Stimulated activated memory B cell treated with anti-CD40 and anti-IgM and Interleukin-4, amounts not matched to agents 10 μg/mL and 1 μg/mL and 100 μg/mL, for 72 hours (primary cell): Measurements from ENCODE around the gene XXYLT1.

Experiments
- ATAC-seq: fragments of 150-1000 bp; cut with Tn5 transposase; 2 replicates; pipeline ENCODE4 v1.10.0; 2021
- H3K27ac Mint-ChIP-seq: one replicate; pipeline ENCODE4 v1.8.0; 2022; ENCODE audit warnings: mild to moderate bottlenecking, mixed read lengths
- H3K27me3 Mint-ChIP-seq: one replicate; pipeline ENCODE4 v1.8.0; 2022; ENCODE audit warnings: mixed read lengths
- H3K36me3 Mint-ChIP-seq: one replicate; pipeline ENCODE4 v1.8.0; 2022; ENCODE audit warnings: mixed read lengths
- H3K4me1 Mint-ChIP-seq: one replicate; pipeline ENCODE4 v1.8.0; 2022; ENCODE audit warnings: mixed read lengths
- H3K4me3 Mint-ChIP-seq: one replicate; pipeline ENCODE4 v1.8.0; 2022; ENCODE audit warnings: mild to moderate bottlenecking, moderate library complexity, mixed read lengths
- H3K9me3 Mint-ChIP-seq: one replicate; pipeline ENCODE4 v1.8.0; 2022; ENCODE audit warnings: mixed read lengths

Gene XXYLT1

DNA sequence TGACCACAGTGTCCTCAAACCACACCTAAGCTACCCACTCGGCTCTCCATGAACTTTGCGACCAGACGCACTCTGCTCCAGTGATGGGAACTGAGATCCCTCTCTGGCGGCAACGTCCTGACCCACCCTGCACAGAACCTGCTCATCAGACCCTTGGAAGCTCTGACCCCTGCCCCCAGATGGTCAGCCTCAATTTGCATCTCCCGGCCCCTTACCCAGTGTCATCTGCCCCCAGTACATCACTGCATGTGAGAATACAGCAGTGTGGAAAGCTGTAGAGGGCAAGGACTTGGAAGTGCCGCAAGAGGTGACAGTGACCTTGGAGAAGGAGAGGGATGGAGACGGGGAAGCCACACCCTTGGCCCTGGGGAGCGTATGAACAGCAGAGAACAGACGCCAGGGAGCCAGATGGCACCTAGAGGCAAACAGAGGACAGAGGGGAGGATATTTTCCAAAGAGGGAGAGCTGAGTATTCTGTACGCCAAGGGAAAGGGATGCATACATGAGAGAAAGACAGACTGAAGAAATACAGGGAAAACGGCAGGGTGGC lies 192.0 kb downstream of the XXYLT1 start:
- no peaks in the 10 kb centered on the region for H3K27me3 Mint-ChIP-seq

DNA sequence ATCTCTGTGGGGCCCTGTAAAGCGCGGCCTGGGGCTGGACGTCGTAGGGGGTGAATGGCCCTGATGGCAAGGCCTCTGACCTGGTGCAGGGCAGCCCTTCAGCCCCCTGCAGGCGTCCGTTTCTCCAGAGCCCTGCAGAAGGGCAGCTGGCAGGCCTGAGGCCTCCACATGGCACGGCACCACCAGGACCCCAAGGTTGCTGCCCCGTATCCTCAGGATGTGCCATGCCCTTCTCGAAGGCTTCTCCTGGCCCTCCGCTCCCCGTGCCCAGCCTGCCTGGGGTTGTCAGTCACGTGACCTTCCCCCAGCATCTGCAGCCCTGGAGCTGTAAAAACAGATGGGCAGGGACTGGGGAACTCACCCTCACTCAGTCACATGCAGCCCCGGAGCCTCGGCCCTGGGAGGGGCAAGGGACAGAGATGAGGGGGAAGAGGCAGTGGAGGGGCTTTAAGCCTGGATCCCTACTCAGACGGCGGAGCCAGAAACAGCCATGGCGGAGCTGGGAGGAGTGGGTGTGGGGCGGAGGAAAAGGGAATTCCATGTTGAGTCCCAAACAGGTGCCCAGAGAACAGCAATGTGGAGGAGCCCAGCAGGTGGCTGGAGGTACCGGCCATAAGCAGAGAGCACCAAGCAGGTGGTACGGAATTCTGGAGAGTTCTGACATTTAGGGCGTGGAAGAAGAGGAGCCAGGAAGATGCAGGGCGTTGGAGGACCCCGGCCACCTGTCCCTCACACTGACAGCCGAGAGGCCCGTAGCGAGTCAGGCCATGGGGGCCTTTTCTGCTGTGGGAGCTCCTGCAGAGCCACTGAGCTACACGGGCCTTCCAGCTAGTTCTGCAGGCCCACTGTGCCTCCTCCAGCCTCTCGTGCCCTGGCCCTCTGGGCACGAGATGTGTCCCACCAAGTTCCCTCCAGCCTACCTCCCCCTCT lies 193.1 kb downstream of the XXYLT1 start:
- Mint-ChIP-seq H3K4me3 (no peak overlapping the region), H3K4me1 (peaks cover 14% of the 10 kb centered on the region), H3K27me3 (no peaks in the 10 kb centered on the region), H3K9me3 (no peaks in the 10 kb centered on the region), H3K27ac (no peak overlapping the region), H3K36me3 (no peaks in the 10 kb centered on the region)
- no peak for ATAC-seq

More for the DNA sequence above, 192.0 kb downstream of the XXYLT1 start:
- Mint-ChIP-seq H3K4me1 (peaks cover 14% of the 10 kb centered on the region), H3K27ac (no peak overlapping the region), H3K9me3 (no peaks in the 10 kb centered on the region), H3K36me3 (no peaks in the 10 kb centered on the region), H3K4me3 (no peak overlapping the region)
- ATAC-seq, result no peak

DNA sequence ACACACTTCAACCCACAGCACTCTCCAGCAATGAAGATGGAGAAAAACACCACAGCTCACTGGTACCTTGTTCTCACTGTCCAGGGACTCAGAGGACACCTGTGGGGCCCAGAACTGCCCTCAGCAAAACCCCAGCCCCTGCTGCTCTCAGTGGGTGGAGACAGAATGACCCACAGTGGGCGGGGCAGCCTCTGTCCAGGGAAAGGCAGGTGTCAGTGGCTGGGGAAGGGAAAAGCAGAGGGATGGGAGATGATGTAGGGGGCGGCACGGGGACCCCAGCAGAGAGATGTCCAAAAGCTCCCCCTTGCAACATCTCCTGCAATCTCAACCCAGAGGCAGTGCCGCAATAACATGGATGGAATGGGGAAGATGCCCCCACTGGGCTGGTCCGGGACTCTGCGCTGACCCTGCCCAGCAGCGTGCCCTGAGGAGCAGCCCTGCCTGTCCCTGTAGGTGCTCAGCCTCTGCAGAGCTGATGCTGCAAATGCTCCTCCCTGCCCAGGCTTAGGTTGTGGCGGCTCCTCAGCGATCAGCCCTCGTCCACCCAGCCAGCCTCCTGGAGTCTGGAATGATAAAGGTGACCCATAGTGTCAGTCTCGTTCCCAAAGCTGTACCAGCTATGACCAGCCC lies 193.9 kb downstream of the XXYLT1 start:
- no peak overlapping the region for H3K27ac Mint-ChIP-seq
- no peak overlapping the region for H3K4me3 Mint-ChIP-seq

DNA sequence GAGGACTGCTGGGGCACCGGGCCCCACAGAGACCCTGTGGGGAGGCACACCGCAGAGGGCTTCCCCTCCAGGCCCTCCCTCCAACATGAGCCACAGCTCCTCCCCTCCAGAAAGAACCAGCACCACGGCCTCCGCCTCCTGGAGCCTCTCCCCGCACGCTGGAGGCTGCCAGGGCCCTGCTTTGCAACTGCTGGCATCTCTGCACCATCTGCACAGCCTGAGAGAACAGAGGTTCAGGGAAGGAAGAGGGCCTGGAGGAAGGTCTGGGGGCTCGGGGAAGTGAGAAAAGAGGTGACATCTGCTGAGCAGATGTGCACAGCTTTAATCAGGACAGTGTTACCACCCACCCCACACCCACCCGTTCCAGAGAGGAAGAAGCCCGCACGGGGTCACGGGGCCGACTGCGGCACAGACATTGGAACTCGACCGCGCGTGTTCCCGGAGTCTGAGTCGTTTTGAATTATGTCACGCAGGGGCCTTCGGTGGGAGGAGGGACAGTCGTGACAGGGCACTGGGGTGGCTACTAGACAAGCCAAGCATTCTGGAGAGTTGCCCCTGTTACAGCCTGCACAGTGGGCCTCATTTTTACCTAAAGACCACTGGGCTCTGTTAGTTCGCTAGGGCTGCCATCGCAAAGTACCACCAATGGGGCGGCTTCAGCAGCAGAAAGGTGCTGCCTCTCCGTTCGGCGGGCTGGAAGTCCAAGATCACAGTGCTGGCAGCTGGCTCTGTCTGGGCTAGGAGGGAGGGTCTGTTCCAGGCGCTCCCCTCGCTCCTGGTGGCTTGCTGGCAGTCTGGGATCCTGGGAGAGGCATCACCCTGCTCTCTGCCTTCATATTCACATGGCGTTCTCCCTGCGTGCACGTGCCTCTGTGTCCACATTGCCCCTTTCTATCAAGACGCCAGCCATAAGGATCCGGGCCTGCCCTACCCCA lies 194.8 kb downstream of the XXYLT1 start:
- H3K4me1 Mint-ChIP-seq, result peaks cover 14% of the 10 kb centered on the region
- H3K27me3 Mint-ChIP-seq, result no peaks in the 10 kb centered on the region
- no peaks in the 10 kb centered on the region for H3K9me3 Mint-ChIP-seq
- no peak for ATAC-seq
- H3K4me3 Mint-ChIP-seq, result no peak overlapping the region
- H3K27ac Mint-ChIP-seq, result no peak overlapping the region
- no peaks in the 10 kb centered on the region for H3K36me3 Mint-ChIP-seq

More for the DNA sequence above, 193.9 kb downstream of the XXYLT1 start:
- Mint-ChIP-seq H3K36me3 (no peaks in the 10 kb centered on the region), H3K9me3 (no peaks in the 10 kb centered on the region), H3K27me3 (no peaks in the 10 kb centered on the region), H3K4me1 (peaks cover 14% of the 10 kb centered on the region)
- no peak for ATAC-seq

DNA sequence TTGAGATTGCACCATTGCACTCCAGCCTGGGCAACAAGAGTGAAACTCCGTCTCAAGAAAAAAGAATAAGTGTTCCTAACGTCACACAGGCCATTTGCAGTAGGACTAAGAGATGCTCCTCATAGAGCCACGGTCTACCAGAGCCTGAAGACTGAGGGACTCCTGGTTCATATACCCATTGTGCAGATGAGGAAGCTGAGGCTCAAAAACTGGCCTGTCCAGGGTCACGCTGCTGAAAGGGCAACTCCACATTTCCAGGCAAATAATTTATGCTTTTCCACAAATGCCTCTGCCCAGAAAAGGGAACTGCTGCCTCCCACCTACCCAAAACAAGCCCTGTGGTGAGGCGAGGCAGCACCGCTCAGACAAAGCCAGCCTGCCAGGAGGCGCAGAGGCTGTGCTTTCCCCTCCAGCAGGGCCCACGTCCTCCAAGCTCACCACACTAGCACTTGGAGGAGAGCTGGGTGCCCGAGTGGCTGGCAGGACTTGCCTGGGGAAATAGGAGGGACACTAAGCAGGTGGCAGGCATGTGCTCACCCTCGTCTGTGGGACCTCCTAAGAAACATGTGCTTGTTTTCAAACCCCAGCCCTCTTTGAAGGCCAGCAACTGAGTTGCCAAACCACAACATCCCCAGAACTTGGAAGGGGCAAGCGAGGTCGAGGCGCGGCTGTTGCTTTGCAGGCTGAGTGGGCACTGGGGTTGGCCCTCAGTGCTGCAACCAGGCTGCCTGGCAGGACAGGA lies 195.6 kb downstream of the XXYLT1 start:
- ATAC-seq, result no peak
- no peak overlapping the region for H3K27ac Mint-ChIP-seq

DNA sequence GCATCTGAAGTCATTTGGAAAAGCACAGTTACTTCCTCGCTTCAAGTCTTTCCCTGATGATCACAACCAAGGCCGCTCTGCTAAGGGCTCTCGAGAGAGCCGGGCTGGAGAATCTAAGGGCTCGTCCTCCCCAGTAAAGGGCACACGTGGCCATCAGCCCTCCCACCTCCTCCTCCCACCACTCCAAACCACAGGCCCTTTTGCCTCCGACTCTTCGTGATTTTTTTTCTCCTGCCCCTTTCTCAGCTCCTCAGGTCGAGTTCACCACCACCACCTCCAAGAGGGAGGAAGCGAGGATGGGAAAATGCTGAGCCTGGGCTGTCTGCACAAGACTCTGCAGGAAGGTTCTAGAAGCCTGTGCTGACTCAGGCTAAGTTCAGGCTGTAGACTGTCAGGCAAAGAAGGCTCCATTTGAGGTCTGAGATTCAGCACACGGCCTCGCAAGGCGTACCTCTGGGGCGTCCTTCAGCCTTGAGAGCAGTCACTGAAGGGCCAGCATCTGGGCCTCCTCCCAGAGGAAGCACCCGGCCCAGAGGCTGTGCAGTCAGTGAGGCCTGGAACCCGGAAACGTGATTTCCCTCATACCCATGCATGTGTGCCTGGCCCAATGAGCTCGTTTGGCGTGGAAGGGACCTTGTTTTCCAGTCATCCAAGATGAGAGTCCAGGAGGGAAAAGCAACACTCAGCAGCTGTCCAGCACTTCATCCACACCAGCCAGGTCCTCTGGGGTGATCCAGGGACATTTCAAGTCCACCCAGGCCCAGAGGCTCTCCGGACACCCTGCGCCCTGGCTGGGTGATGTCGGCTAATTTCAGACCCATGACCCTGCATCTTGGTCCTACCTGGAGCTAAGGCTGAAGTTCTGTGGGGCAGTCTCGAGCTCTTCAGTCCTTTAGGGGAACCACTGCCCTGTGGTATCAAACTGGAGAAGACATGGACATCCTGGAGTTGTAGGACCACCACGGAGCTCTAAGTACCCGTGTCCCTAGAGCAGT lies 196.8 kb downstream of the XXYLT1 start:
- no peaks in the 10 kb centered on the region for H3K9me3 Mint-ChIP-seq
- H3K4me1 Mint-ChIP-seq, result peaks cover 4% of the 10 kb centered on the region
- no peaks in the 10 kb centered on the region for H3K27me3 Mint-ChIP-seq
- ATAC-seq, result no peak
- no peak overlapping the region for H3K27ac Mint-ChIP-seq
- peaks cover 5% of the 10 kb centered on the region for H3K36me3 Mint-ChIP-seq
- no peak overlapping the region for H3K4me3 Mint-ChIP-seq

More for the DNA sequence above, 195.6 kb downstream of the XXYLT1 start:
- H3K9me3 Mint-ChIP-seq, result no peaks in the 10 kb centered on the region
- H3K4me1 Mint-ChIP-seq, result peaks cover 14% of the 10 kb centered on the region
- no peaks in the 10 kb centered on the region for H3K36me3 Mint-ChIP-seq
- no peak overlapping the region for H3K4me3 Mint-ChIP-seq
- no peaks in the 10 kb centered on the region for H3K27me3 Mint-ChIP-seq

DNA sequence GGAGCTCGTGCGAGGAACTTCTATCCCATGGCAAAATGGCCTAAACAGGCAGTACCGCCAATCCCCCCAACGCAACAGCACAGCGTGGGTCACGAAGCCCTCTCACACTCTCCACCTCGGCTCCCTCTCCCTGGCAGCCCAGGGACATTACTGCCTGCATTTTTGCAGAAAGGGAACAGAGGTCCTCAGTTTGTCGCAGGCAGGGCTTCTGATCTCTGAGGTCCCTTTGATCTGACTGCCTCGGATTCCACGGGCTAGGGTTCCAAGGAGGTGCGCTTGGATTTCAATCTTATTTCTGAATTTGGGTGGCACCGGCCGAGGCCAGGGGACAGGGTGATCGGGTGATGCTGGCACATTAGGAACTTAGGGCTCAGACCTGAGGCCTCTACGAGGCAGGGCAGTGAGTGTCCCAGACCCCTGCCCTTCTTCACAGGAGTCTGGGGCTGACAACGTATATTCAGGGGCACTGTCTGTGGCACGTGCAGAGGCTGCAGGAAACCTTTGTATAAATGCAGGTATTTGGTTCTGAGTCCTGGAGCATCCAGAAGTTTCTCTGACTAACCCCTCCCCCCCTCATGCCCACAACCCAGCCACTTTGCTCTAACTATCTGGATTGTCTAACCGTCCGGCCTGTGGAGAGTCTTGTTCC lies 197.9 kb downstream of the XXYLT1 start:
- H3K4me3 Mint-ChIP-seq, result no peak overlapping the region
- no peak overlapping the region for H3K27ac Mint-ChIP-seq
- H3K36me3 Mint-ChIP-seq, result peaks cover 16% of the 10 kb centered on the region
- ATAC-seq, result no peak
- H3K9me3 Mint-ChIP-seq, result no peaks in the 10 kb centered on the region
- H3K4me1 Mint-ChIP-seq, result no peaks in the 10 kb centered on the region
- no peaks in the 10 kb centered on the region for H3K27me3 Mint-ChIP-seq

DNA sequence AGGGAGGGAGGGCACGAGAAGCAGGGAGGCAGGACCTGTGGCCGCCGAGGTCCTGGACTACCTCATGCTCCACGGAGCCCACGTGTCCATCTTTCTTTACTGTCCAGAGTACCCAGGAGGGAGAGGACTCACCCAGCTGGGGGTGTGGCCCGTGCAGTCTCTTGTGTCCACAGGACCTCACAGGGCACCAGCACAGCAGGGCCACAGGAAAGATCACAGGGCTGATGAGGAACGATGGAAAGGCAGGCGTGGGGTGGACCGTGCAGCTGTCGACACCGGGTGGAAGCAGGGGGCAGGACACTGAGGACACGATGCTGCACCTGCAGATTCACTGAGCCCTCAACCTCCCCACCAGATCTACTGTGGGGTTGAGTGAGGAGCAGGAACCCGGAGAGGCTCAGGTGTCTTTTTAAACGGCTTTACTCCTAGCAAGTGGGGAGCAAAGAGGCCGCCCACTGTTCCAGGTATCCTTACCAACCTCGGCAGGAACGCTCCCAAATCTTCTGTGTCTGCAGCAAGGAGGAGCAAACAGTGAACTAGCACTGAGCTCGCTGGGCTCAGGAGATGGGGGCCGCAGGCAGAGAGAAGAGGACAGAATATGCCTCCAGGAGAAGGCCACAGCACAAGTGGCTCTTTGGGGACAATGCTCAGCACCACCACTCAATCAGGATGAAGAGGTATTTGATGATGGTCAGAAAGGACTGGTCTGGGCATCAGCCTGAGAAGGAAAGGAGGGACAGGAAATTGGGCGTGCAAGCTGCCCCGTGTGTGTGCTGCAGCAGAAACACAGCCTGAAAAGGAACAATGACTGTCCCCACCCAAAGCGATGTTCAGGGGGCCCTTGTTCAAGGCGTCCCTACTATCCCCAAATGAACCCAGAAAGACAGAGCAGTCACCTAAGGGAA lies 198.8 kb downstream of the XXYLT1 start:
- H3K27me3 Mint-ChIP-seq, result no peaks in the 10 kb centered on the region
- no peak overlapping the region for H3K4me3 Mint-ChIP-seq
- no peaks in the 10 kb centered on the region for H3K4me1 Mint-ChIP-seq
- H3K27ac Mint-ChIP-seq, result no peak overlapping the region
- no peak for ATAC-seq
- peaks cover 22% of the 10 kb centered on the region for H3K36me3 Mint-ChIP-seq
- no peaks in the 10 kb centered on the region for H3K9me3 Mint-ChIP-seq

DNA sequence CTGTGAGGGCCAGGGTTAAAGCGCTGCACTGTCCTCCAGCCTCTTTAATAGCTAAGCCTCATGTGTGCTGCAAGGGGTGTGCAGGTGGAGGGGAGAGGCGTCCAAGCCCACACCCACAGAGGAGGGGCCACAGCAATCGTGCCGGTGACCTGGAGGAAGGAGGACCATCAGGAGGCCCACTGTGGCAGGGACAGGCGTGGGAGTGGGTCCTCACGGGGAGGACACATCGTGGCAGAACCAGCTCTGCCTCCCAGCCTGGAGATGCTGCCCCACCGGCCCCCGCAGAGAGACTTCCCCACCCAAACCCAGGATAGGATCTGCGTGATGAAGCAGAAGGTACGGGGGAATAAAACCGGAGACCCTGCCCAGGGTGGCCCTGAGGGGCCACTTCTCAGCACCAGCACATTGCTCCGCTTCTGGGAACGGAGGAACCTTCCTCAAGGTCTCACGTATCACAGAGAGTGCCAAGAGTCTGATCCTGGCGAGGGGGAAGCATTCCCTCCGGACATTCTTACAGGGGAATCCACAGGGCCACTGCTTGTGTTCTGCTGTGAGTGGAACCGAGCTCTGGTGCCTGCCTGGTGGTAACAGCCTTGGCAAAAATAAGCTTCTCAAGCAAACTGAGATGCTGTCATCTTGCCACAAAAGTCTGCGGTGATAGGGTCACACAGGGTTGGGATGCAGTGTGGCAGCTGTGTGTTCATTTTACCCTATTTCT lies 199.8 kb downstream of the XXYLT1 start:
- H3K36me3 Mint-ChIP-seq, result peaks cover 27% of the 10 kb centered on the region
- no peaks in the 10 kb centered on the region for H3K9me3 Mint-ChIP-seq
- H3K4me1 Mint-ChIP-seq, result peaks cover 4% of the 10 kb centered on the region
- H3K27ac Mint-ChIP-seq, result no peak overlapping the region
- ATAC-seq, result no peak
- no peaks in the 10 kb centered on the region for H3K27me3 Mint-ChIP-seq
- H3K4me3 Mint-ChIP-seq, result no peak overlapping the region

DNA sequence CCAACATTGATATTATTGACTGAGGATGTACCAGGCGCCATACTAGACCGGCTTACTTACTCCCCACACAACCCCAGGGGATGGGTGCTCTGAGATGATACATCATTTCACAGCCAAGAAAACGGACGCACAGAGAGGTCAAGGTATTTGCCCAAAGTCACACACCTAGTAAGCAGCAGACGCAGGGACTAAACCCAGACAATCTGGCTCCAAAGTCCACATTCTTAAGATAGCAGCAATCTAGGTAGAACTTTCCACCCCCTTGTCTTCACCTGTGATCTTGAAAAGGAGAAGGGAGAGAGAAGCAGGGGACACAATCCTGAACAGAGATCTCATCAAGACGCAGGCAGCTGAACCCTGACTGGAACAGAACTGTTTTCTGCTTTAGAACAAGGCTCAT lies 200.6 kb downstream of the XXYLT1 start:
- Mint-ChIP-seq H3K36me3 (peaks cover 36% of the 10 kb centered on the region), H3K27me3 (no peaks in the 10 kb centered on the region), H3K9me3 (no peaks in the 10 kb centered on the region), H3K27ac (no peak overlapping the region), H3K4me3 (no peak overlapping the region), H3K4me1 (peaks cover 11% of the 10 kb centered on the region)
- no peak for ATAC-seq

DNA sequence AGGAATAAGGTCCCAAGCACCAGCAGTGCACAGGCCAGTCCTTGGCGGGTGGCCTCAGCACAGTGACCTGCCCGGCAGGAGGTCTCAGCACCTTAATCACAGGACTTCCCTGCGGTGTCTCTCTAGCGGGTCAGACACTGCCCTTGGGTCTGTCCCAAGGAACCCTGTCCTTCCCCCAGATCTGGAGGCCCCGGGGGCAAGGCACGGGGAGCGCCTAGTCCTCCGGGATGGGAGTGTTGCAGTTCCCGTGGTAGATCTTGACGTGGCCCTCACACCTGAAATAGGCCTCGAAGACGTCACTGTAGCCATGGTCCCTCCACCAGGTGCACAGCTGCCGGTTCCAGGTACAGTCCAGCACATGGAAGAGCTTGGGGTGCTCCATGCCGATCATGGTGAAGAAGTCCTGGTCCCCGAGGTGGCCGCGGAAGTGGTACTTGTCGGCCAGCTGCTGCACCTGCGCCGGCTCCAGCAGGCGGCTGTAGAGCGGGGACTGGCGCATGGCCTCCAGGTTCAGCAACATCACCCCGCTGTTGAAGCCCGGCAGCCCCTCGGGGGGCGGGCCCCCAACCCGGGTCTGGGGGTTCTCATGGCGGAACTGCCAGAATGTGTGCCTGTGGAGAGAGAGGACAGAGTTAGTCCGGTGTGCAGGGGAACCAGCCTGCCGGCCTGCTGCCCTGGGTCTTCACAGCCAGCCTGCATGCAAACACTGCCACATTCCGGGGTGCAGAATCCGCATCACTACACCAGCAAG lies 201.3 kb downstream of the XXYLT1 start:
- Mint-ChIP-seq H3K36me3 (peaks cover 40% of the 10 kb centered on the region), H3K4me1 (peaks cover 17% of the 10 kb centered on the region), H3K27ac (no peak overlapping the region), H3K27me3 (no peaks in the 10 kb centered on the region), H3K9me3 (no peaks in the 10 kb centered on the region), H3K4me3 (no peak overlapping the region)
- no peak for ATAC-seq
